ENCODE data around the gene EPHB2. TPM values are rescaled to one million over a fixed set of nuclear protein-coding genes. Genes with fewer than 3 reads are reported as not detected.

Gene EPHB2
- total RNA-seq, 6 experiments from 2014 or later: 0.24 to 1.8 (median 0.62) TPM

DNA sequence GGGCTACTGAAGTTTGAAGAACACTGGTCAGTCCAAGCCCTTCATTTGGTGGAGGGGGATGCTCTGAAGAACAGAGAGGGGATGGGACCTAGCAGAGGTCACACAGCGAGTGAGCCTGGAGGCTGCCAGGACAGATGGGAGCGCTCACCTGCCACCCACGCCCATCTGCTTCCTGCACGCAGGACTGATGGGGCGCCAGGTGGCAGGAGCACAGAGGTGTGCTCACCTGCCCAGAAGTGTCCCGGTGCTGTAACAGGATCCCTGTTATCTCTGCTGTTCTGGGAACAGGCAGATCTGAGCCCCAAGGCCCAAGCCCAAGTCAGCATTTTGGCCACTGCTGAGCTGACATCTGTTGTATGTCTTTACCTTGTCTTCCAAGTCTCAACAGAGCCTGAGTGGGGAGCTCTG is 40.5 kb downstream of the EPHB2 start:
- H3K9me3 ChIP-seq: no peaks in the 10 kb centered on the region

GRCh38 chr1:22752339-22752738 is 41.7 kb downstream of the EPHB2 start:
- no peaks in the 10 kb centered on the region for H3K27me3 ChIP-seq
- no peaks in the 10 kb centered on the region for H3K36me3 ChIP-seq
- DNase-seq (no peak), ATAC-seq (no peak)
- H3K9me3 ChIP-seq: no peaks in the 10 kb centered on the region
- H3K4me1 ChIP-seq: peaks cover 0 to 3% (median 0%) of the 10 kb centered on the region in 4 donors
- no peak for TF ChIP-seq CTCF (IDR thresholded peaks at IDR 0.05)
- 78% methylated on average over 1 of the region's 1 CpG for WGBS (ENCODE audit: insufficient coverage, low coverage, low lambda C conversion rate, missing lambda C conversion rate)
- H3K27ac ChIP-seq: no peak overlapping the region
- intact Hi-C loops (cut with DNase I): no loop called here
- no peak overlapping the region for H3K4me3 ChIP-seq

More for the DNA sequence above, 40.5 kb downstream of the EPHB2 start:
- 80% methylated on average over 1 of the region's 6 CpGs for WGBS (ENCODE audit: insufficient coverage, low coverage, low lambda C conversion rate, missing lambda C conversion rate)
- no peaks in the 10 kb centered on the region for H3K27me3 ChIP-seq
- intact Hi-C loops (cut with DNase I): no loop called here
- H3K4me3 ChIP-seq: no peak overlapping the region
- H3K4me1 ChIP-seq: peaks cover 0 to 6% (median 0%) of the 10 kb centered on the region in 4 donors
- H3K36me3 ChIP-seq: no peaks in the 10 kb centered on the region
- DNase-seq (no peak), ATAC-seq (no peak)
- no peak overlapping the region for H3K27ac ChIP-seq
- no peak for TF ChIP-seq CTCF (IDR thresholded peaks at IDR 0.05)
- no peak for TF ChIP-seq POLR2A (IDR thresholded peaks at IDR 0.05)

DNA sequence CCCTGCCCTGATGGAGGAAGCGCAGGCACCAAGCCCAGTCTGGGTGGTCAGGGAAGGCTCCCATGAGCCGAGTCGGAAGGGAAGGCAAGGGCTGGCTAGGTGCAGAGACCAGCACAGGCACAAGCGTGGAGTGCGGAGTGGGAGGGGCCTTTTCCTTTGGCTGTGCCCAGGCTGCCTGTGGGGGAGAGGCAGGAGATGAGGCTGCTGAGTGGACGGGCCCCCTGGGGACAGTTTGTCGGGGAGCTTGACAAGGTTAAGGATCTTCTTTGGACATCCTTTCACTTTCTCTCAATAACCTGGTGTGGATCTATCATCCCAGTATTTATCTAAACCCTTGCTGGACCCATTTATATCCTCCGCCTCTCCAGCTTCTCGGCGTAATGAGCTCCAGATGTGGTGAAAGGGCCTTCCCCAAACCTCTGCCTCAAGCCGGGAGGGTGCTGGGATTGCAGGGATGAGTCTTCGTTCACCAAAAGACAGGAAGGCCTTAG is 42.9 kb downstream of the EPHB2 start:
- peaks cover 0 to 3% (median 0%) of the 10 kb centered on the region in 4 donors for H3K4me1 ChIP-seq
- DNase-seq: no peak
- H3K36me3 ChIP-seq: no peaks in the 10 kb centered on the region
- no peak for TF ChIP-seq CTCF (IDR thresholded peaks at IDR 0.05)
- no peak for TF ChIP-seq POLR2A (IDR thresholded peaks at IDR 0.05)
- no peak overlapping the region for H3K27ac ChIP-seq
- H3K9me3 ChIP-seq: no peaks in the 10 kb centered on the region
- no peak for ATAC-seq
- H3K27me3 ChIP-seq: no peaks in the 10 kb centered on the region
- no peak overlapping the region for H3K4me3 ChIP-seq
- 71% methylated on average over 2 of the region's 12 CpGs for WGBS (ENCODE audit: insufficient coverage, low coverage, low lambda C conversion rate, missing lambda C conversion rate)
- intact Hi-C loops (cut with DNase I): no loop called here

DNA sequence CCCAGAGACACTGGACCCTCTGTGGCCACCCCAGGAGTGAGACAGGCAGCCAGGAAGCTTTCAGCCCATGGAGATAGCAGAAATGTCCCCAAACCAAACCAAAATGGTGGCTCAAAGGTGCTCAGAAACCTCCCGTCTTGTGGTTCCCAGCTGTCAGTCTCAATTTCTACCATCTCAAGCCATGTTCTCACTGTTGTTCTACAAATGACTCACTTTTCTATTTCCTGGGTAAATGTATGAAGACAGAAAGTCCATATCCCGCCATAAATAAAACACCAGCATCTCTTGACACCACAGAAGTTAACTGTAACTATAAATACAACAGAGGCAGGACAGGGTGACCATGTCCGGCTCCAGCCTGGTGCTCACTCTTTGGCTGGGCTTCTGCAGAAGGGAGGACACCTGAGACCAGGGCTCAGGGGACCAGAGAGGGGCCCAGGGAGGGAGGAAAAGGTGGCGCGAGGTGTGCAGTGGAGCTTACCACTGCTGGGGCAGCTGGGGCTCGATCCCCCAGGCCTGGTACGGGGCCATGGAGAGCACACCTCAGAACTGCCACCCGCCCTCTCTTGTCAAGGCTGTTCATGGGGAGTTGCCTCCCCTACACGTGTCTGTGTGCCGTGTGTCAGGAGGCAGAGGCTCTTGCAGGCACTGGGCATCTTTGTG is 43.6 kb downstream of the EPHB2 start:
- H3K36me3 ChIP-seq: no peaks in the 10 kb centered on the region
- H3K27me3 ChIP-seq: no peaks in the 10 kb centered on the region
- ATAC-seq (no peak), DNase-seq (no peak)
- no peaks in the 10 kb centered on the region for H3K9me3 ChIP-seq
- H3K27ac ChIP-seq: no peak overlapping the region
- intact Hi-C loops (cut with DNase I): no loop called here
- H3K4me3 ChIP-seq: no peak overlapping the region
- TF ChIP-seq POLR2A (IDR thresholded peaks at IDR 0.05): no peak
- no peak for TF ChIP-seq CTCF (IDR thresholded peaks at IDR 0.05)
- WGBS (ENCODE audit: insufficient coverage, low coverage, low lambda C conversion rate, missing lambda C conversion rate): 36% methylated on average over 2 of the region's 10 CpGs
- H3K4me1 ChIP-seq: peaks cover 0 to 3% (median 0%) of the 10 kb centered on the region in 4 donors
